GM12878 (cell line): ENCODE data around the gene ARHGAP26. TPM values are rescaled to one million over a fixed set of nuclear protein-coding genes. Genes with fewer than 3 reads are reported as not detected.

ENCODE experiments used
- E4F1 ChIP-seq: fragments of 450-650 bp; IDR thresholded peaks from 2 replicates; pipeline ENCODE4 v1.6.1; 2018; ENCODE audit warnings: borderline replicate concordance, mild to moderate bottlenecking; ENCODE audit not compliant: partially characterized antibody
- EED ChIP-seq: sonication (generic); IDR thresholded peaks from 2 replicates; pipeline ENCODE4 v1.6.1; 2016; ENCODE audit warnings: antibody characterized with exemption, low read depth
- ETV6 ChIP-seq, 2 experiments: fragments of 450-650 bp in 1 of 2; IDR thresholded peaks in 1 of 2; conservative IDR thresholded peaks in 1 of 2; 2 replicates each; pipeline ENCODE4 v1.6.1; 2014; ENCODE audit warnings: antibody characterized with exemption in 1 of 2, borderline replicate concordance in 1 of 2, low read depth in 1 of 2, mild to moderate bottlenecking in 1 of 2, moderate library complexity in 1 of 2
- FOXM1 ChIP-seq: IDR thresholded peaks from 2 replicates; pipeline ENCODE4 v1.6.1; 2012; ENCODE audit warnings: low read depth, mild to moderate bottlenecking, inconsistent platforms, low read length, moderate library complexity
- GATAD2B ChIP-seq: fragments of 450-650 bp; conservative IDR thresholded peaks from 2 replicates; pipeline ENCODE4 v1.6.1; 2017; ENCODE audit warnings: low read depth, mild to moderate bottlenecking, moderate library complexity
- JUNB ChIP-seq: IDR thresholded peaks from 2 replicates; pipeline ENCODE4 v1.6.1; 2016; ENCODE audit warnings: antibody characterized with exemption, mild to moderate bottlenecking
- ZNF622 ChIP-seq: fragments of 450-650 bp; IDR thresholded peaks from 2 replicates; pipeline ENCODE4 v1.6.1; 2017; ENCODE audit warnings: mild to moderate bottlenecking, inconsistent platforms
- ZNF687 ChIP-seq: fragments of 450-650 bp; IDR thresholded peaks from 2 replicates; pipeline ENCODE4 v1.6.1; 2017; ENCODE audit warnings: mild to moderate bottlenecking, moderate library complexity
- polyA plus RNA-seq, 11 experiments: library from polyadenylated mRNA; depleted of rRNA in 4 of 11; unstranded in 6 of 11; stranded (reverse) in 5 of 11; fragments of >200 nt; fragmentation: Nextera tagmentation in 4 of 11; fragmentation: Illumina TruSeq in 1 of 11; extraction: Ambion mirVana in 4 of 11; extraction: Trizol in 1 of 11; gene quantifications; 1 replicate in 1 of 11; 2 replicates in 10 of 11; pipeline versions ENCODE4 v1.2.1 to v1.2.3, GENCODE V29; 2011 to 2016; ENCODE audit warnings: inconsistent platforms in 2 of 11, missing spikeins in 2 of 11, low read depth in 1 of 11
- total RNA-seq, 4 experiments: library from RNA; depleted of rRNA in 3 of 4; stranded (reverse); fragments of >200 nt in 3 of 4; fragmentation: Illumina TruSeq in 1 of 4; extraction: Trizol in 1 of 4; gene quantifications; 2 replicates each; pipeline versions ENCODE4 v1.2.1 to v1.2.3, GENCODE V29; 2013 to 2021
- TF ChIP-seq, protein P1 (sequence below): IDR thresholded peaks from 2 replicates; pipeline ENCODE4 v1.6.1; 2012; ENCODE audit warnings: low read depth, low read length, improper control_type of control experiment

Gene ARHGAP26
- total and polyA plus RNA-seq, 10 of the 15 experiments (the other 5 are each of a cell fraction or from before 2014, with no cell fraction given), result 9.4 to 41.5 (median 19.3) TPM

GRCh38 chr5:142724821-142725220, 45.4 kb upstream of the ARHGAP26 start (continued):
- TF ChIP-seq ZNF687, result no peak
- TF ChIP-seq JUNB, result no peak
- no peak for TF ChIP-seq EED
- no peak for TF ChIP-seq FOXM1
- TF ChIP-seq, protein P1, sequence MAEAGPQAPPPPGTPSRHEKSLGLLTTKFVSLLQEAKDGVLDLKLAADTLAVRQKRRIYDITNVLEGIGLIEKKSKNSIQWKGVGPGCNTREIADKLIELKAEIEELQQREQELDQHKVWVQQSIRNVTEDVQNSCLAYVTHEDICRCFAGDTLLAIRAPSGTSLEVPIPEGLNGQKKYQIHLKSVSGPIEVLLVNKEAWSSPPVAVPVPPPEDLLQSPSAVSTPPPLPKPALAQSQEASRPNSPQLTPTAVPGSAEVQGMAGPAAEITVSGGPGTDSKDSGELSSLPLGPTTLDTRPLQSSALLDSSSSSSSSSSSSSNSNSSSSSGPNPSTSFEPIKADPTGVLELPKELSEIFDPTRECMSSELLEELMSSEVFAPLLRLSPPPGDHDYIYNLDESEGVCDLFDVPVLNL, result no peak
- no peak for TF ChIP-seq ZNF622
- no peak for TF ChIP-seq GATAD2B
- TF ChIP-seq ETV6 (conservative IDR thresholded peaks at IDR 0.05 in 1 of 2, IDR thresholded peaks at IDR 0.05 in 1 of 2; ENCODE audit: borderline replicate concordance in 1 of 2, low read depth in 1 of 2), result no peak
- TF ChIP-seq E4F1, result no peak
- TF ChIP-seq, all 136 proteins: peak for 0
